ENCODE data around the gene STX1B.
"Not testable (repeated sequence)": the region's sequence is repeated elsewhere in the genome, so short reads cannot be mapped to it uniquely, and the experiment has no call there.

Gene STX1B

GRCh38 chr16:31032736-31033708, 22.6 kb upstream of the STX1B start, which contains the start of gene STX4:
Gene STX4, plus strand, starts transcription at chr16:31033558. Its CDS starts 248 bp downstream, at chr16:31033806.
- peaks cover 6% of the 10 kb centered on the region for H3K4me1 ChIP-seq (ENCODE audit: insufficient read depth, low read length)
- peak within 1 kb of the TSS; percentile 94 for H3K9ac ChIP-seq (ENCODE audit: low read length)
- H3K27me3 ChIP-seq (ENCODE audit: control insufficient read depth in 1 of 2, insufficient read depth in 2 of 2, low read length in 2 of 2) = no peaks in the 10 kb centered on the region
- H3K4me3 ChIP-seq (ENCODE audit: low read depth in 1 of 2, low read length in 2 of 2) = peak within 1 kb of the TSS; percentile 98 to 100
- H3K27ac ChIP-seq (ENCODE audit: low read depth, low read length) = peak within 1 kb of the TSS; percentile 92
- H3K36me3 ChIP-seq (ENCODE audit: insufficient read depth, low read length) = peaks cover 14% of the 10 kb centered on the region
- H3K9me3 ChIP-seq (ENCODE audit: low read length) = no peaks in the 10 kb centered on the region

DNA sequence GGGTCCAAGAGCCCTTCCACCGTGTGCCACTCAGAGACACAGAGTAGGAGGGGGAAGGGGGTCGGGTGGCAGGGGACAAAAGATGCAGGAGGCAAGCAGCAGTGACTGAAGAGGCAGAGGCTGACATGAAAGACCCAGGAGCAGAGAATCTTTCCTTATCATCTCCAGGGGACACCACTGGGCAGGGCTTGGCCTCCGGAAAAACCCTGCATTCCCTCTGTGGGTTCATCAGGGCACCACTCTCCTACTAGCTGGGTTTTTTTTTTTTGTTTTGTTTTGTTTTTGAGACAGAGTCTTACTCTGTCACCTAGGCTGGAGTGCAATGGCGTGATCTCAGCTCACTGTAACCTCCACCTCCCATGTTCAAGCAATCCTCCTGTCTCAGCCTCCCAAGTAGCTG, 20.8 kb upstream of the STX1B start:
- Histone ChIP-seq H3K36me3 (ENCODE audit: insufficient read depth, low read length) (peaks cover 6% of the 10 kb centered on the region), H3K27ac (ENCODE audit: low read depth, low read length) (no peak overlapping the region)

GRCh38 chr16:31029272-31029671, 18.8 kb upstream of the STX1B start:
- H3K9ac ChIP-seq (ENCODE audit: low read length) = no peak overlapping the region
- no peaks in the 10 kb centered on the region for H3K27me3 ChIP-seq (ENCODE audit: control insufficient read depth in 1 of 2, insufficient read depth in 2 of 2, low read length in 2 of 2)
- no peaks in the 10 kb centered on the region for H3K36me3 ChIP-seq (ENCODE audit: insufficient read depth, low read length)

More for the DNA sequence above, 20.8 kb upstream of the STX1B start:
- Histone ChIP-seq H3K9ac (ENCODE audit: low read length) (no peak overlapping the region), H3K4me1 (ENCODE audit: insufficient read depth, low read length) (peaks cover 6% of the 10 kb centered on the region), H3K4me3 (ENCODE audit: low read depth in 1 of 2, low read length in 2 of 2) (no peak overlapping the region), H3K9me3 (ENCODE audit: low read length) (no peaks in the 10 kb centered on the region), H3K27me3 (ENCODE audit: control insufficient read depth in 1 of 2, insufficient read depth in 2 of 2, low read length in 2 of 2) (no peaks in the 10 kb centered on the region)

GRCh38 chr16:31025339-31025738, 14.9 kb upstream of the STX1B start:
- Histone ChIP-seq H3K4me3 (ENCODE audit: low read depth in 1 of 2, low read length in 2 of 2) (no peak overlapping the region), H3K9ac (ENCODE audit: low read length) (no peak overlapping the region), H3K36me3 (ENCODE audit: insufficient read depth, low read length) (no peaks in the 10 kb centered on the region), H3K9me3 (ENCODE audit: low read length) (no peaks in the 10 kb centered on the region), H3K27me3 (ENCODE audit: control insufficient read depth in 1 of 2, insufficient read depth in 2 of 2, low read length in 2 of 2) (no peaks in the 10 kb centered on the region), H3K4me1 (ENCODE audit: insufficient read depth, low read length) (no peaks in the 10 kb centered on the region), H3K27ac (ENCODE audit: low read depth, low read length) (no peak overlapping the region)

More at GRCh38 chr16:31029272-31029671, 18.8 kb upstream of the STX1B start:
- Histone ChIP-seq H3K27ac (ENCODE audit: low read depth, low read length) (no peak overlapping the region), H3K4me1 (ENCODE audit: insufficient read depth, low read length) (peaks cover 1% of the 10 kb centered on the region), H3K4me3 (ENCODE audit: low read depth in 1 of 2, low read length in 2 of 2) (no peak overlapping the region), H3K9me3 (ENCODE audit: low read length) (no peaks in the 10 kb centered on the region)

DNA sequence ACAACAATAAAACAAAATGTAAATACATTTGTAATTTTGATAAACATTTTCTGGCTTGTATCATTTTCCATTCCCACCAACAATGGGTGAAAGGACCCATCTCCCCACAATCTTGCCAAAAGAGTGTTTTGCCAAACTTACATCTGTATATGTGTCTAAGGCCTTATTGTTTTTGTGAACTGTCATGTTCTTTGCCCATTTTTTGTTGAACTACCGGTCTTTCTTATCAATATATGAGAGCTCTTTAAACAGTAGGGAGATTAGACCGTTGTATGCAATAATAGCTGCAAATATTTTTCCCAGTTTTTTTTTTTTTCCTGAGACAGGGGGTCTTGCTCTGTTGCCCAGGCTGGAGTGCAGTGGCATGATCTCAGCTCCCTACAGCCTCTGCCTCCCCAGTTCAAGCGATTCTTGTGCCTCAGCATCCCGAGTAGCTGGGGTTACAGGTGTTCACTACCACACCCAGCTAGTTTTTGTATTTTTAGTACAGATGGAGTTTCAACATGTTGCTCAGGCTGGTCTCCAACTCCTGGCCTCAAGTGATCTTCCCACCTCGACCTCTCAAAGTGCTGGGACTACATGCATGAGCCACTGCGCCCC, 13.3 kb upstream of the STX1B start:
- H3K4me3 ChIP-seq (ENCODE audit: low read depth in 1 of 2, low read length in 2 of 2) = no peak overlapping the region
- H3K9me3 ChIP-seq (ENCODE audit: low read length) = no peaks in the 10 kb centered on the region
- H3K4me1 ChIP-seq (ENCODE audit: insufficient read depth, low read length) = no peaks in the 10 kb centered on the region
- H3K27ac ChIP-seq (ENCODE audit: low read depth, low read length) = no peak overlapping the region
- no peaks in the 10 kb centered on the region for H3K27me3 ChIP-seq (ENCODE audit: control insufficient read depth in 1 of 2, insufficient read depth in 2 of 2, low read length in 2 of 2)
- no peak overlapping the region for H3K9ac ChIP-seq (ENCODE audit: low read length)
- H3K36me3 ChIP-seq (ENCODE audit: insufficient read depth, low read length) = no peaks in the 10 kb centered on the region

DNA sequence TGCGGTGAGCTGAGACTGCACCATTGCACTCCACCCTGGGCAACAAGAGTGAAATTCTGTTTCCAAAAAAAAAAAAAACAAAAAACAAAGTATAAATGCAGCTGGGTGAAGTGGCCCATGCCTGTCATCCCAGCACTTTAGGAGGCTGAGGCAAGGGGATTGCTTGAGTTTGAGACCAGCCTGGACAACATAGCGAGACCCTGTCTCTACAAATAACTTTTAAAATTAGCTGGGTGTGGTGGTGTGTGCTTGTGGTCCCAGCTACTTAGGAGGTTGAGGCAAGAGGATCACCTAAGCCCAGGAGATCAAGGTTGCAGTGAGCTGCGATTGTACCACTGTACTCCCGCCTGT, 12.8 kb upstream of the STX1B start:
- no peak overlapping the region for H3K9ac ChIP-seq (ENCODE audit: low read length)
- no peaks in the 10 kb centered on the region for H3K27me3 ChIP-seq (ENCODE audit: control insufficient read depth in 1 of 2, insufficient read depth in 2 of 2, low read length in 2 of 2)
- no peaks in the 10 kb centered on the region for H3K4me1 ChIP-seq (ENCODE audit: insufficient read depth, low read length)
- no peaks in the 10 kb centered on the region for H3K9me3 ChIP-seq (ENCODE audit: low read length)
- no peak overlapping the region for H3K4me3 ChIP-seq (ENCODE audit: low read depth in 1 of 2, low read length in 2 of 2)
- H3K27ac ChIP-seq (ENCODE audit: low read depth, low read length) = no peak overlapping the region
- no peaks in the 10 kb centered on the region for H3K36me3 ChIP-seq (ENCODE audit: insufficient read depth, low read length)

GRCh38 chr16:31022544-31023251, 12.3 kb upstream of the STX1B start:
- H3K27me3 ChIP-seq (ENCODE audit: control insufficient read depth in 1 of 2, insufficient read depth in 2 of 2, low read length in 2 of 2) = no peaks in the 10 kb centered on the region
- H3K4me3 ChIP-seq (ENCODE audit: low read depth in 1 of 2, low read length in 2 of 2) = no peak overlapping the region
- no peaks in the 10 kb centered on the region for H3K36me3 ChIP-seq (ENCODE audit: insufficient read depth, low read length)
- no peak overlapping the region for H3K9ac ChIP-seq (ENCODE audit: low read length)
- no peaks in the 10 kb centered on the region for H3K9me3 ChIP-seq (ENCODE audit: low read length)
- no peak overlapping the region for H3K27ac ChIP-seq (ENCODE audit: low read depth, low read length)
- no peaks in the 10 kb centered on the region for H3K4me1 ChIP-seq (ENCODE audit: insufficient read depth, low read length)

GRCh38 chr16:31020536-31020935, 10.1 kb upstream of the STX1B start:
- Histone ChIP-seq H3K9me3 (ENCODE audit: low read length) (no peaks in the 10 kb centered on the region), H3K4me1 (ENCODE audit: insufficient read depth, low read length) (no peaks in the 10 kb centered on the region), H3K36me3 (ENCODE audit: insufficient read depth, low read length) (no peaks in the 10 kb centered on the region), H3K4me3 (ENCODE audit: low read depth in 1 of 2, low read length in 2 of 2) (no peak overlapping the region), H3K27me3 (ENCODE audit: control insufficient read depth in 1 of 2, insufficient read depth in 2 of 2, low read length in 2 of 2) (no peaks in the 10 kb centered on the region), H3K9ac (ENCODE audit: low read length) (no peak overlapping the region), H3K27ac (ENCODE audit: low read depth, low read length) (no peak overlapping the region)

- not testable (repeated sequence) for H3K9me3 ChIP-seq (ENCODE audit: low read length); H3K4me3 ChIP-seq (ENCODE audit: low read depth in 1 of 2, low read length in 2 of 2); H3K4me1 ChIP-seq (ENCODE audit: insufficient read depth, low read length); H3K27me3 ChIP-seq (ENCODE audit: control insufficient read depth in 1 of 2, insufficient read depth in 2 of 2, low read length in 2 of 2); H3K9ac ChIP-seq (ENCODE audit: low read length); H3K27ac ChIP-seq (ENCODE audit: low read depth, low read length); H3K36me3 ChIP-seq (ENCODE audit: insufficient read depth, low read length)
Observed at GRCh38 chr16:31017756-31018155, 7.3 kb upstream of the STX1B start.

DNA sequence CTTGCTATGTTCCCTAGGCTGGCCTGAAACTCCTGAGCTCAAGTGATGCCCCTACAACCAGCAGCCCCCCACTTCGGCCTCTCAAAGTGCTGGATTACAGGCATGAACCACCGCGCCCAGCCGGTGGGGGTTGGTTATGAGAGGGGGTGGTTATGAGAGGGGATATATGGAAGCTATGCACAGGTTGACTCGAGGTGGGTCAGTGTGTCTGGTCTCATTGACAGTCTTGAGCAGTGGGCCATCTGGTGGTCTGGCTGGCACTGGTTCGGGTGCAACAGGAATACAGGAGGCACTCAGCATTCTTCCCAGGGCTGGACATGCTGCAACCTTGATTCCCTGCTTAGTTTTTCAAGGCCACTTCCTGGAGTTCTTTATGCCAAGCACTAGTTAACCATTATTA, 5.6 kb upstream of the STX1B start:
- Histone ChIP-seq H3K4me1 (ENCODE audit: insufficient read depth, low read length) (no peaks in the 10 kb centered on the region), H3K27me3 (ENCODE audit: control insufficient read depth in 1 of 2, insufficient read depth in 2 of 2, low read length in 2 of 2) (peaks cover 5 to 8% of the 10 kb centered on the region in 2 donors), H3K4me3 (ENCODE audit: low read depth in 1 of 2, low read length in 2 of 2) (no peak overlapping the region), H3K9me3 (ENCODE audit: low read length) (no peaks in the 10 kb centered on the region), H3K27ac (ENCODE audit: low read depth, low read length) (no peak overlapping the region), H3K36me3 (ENCODE audit: insufficient read depth, low read length) (no peaks in the 10 kb centered on the region), H3K9ac (ENCODE audit: low read length) (no peak overlapping the region)

DNA sequence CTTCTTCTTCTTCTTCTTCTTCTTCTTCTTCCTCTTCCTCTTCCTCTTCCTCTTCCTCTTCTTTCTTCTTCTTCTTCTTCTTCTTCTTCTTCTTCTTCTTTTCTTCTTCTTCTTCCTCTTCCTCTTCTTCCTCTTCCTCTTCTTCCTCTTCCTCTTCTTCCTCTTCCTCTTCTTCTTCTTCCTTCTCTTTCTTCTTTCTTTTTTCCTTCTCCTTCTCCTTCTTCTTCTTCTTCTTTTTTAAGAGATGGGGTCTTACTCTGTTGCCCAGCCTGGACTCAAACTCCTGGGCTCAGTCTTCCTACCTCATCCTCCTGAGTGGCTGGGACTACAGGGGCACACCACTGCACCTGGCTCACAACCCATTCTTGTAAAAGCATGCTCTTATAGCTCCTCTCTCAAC, 2.9 kb upstream of the STX1B start:
- not testable (repeated sequence) for H3K9me3 ChIP-seq (ENCODE audit: low read length); H3K4me3 ChIP-seq (ENCODE audit: low read depth in 1 of 2, low read length in 2 of 2); H3K27ac ChIP-seq (ENCODE audit: low read depth, low read length); H3K4me1 ChIP-seq (ENCODE audit: insufficient read depth, low read length); H3K9ac ChIP-seq (ENCODE audit: low read length); H3K36me3 ChIP-seq (ENCODE audit: insufficient read depth, low read length)
- peaks cover 10 to 26% of the 10 kb centered on the region in 2 donors for H3K27me3 ChIP-seq (ENCODE audit: control insufficient read depth in 1 of 2, insufficient read depth in 2 of 2, low read length in 2 of 2)

Data from muscle layer of colon (tissue), 2 donors.